Stromal cell of bone marrow (primary cell): ENCODE results near the gene CCDC13.

ENCODE experiments used
- DNase-seq: peaks from one replicate; pipeline ENCODE4 v3.0.0-alpha.2; 2012; ENCODE audit warnings: low read depth

CCDC13 gene

GRCh38 chr3:42799376-42799775 is 26.3 kb upstream of the CCDC13 start:
- no peak for DNase-seq

- no peak for DNase-seq
These were observed 23.4 kb upstream of the CCDC13 start for GRCh38 chr3:42796332-42796885.

GRCh38 chr3:42795621-42796181 is 22.6 kb upstream of the CCDC13 start:
- DNase-seq = no peak

- DNase-seq = no peak
These were observed 17.7 kb upstream of the CCDC13 start for GRCh38 chr3:42790714-42791229.

- DNase-seq = no peak
These were observed 13.6 kb upstream of the CCDC13 start for GRCh38 chr3:42786631-42787030.

GRCh38 chr3:42786212-42786611 is 13.2 kb upstream of the CCDC13 start:
- DNase-seq = no peak

- peak; percentile 71 for DNase-seq
These were observed 8.0 kb upstream of the CCDC13 start for GRCh38 chr3:42780892-42781700.

- DNase-seq = no peak
These were observed 7.3 kb upstream of the CCDC13 start for GRCh38 chr3:42780398-42780797.

- peak; percentile 84 for DNase-seq
These were observed 5.6 kb upstream of the CCDC13 start for GRCh38 chr3:42778644-42779043.

GRCh38 chr3:42773409-42773751 is 327 bp upstream of the CCDC13 start:
- no peak for DNase-seq

GRCh38 chr3:42771271-42771670 is 1.8 kb downstream of the CCDC13 start:
- no peak for DNase-seq

GRCh38 chr3:42769477-42770131 is 3.4 kb downstream of the CCDC13 start:
- DNase-seq = no peak

GRCh38 chr3:42764561-42765295 is 8.3 kb downstream of the CCDC13 start:
- DNase-seq = no peak

- no peak for DNase-seq
These were observed 8.9 kb downstream of the CCDC13 start for GRCh38 chr3:42764115-42764514.

- DNase-seq = no peak
These were observed 10.0 kb downstream of the CCDC13 start for GRCh38 chr3:42763021-42763420.

GRCh38 chr3:42762046-42762724 is 10.9 kb downstream of the CCDC13 start:
- DNase-seq = no peak

- no peak for DNase-seq
These were observed 14.9 kb downstream of the CCDC13 start for GRCh38 chr3:42758126-42758525.

GRCh38 chr3:42756681-42757213 is 16.3 kb downstream of the CCDC13 start:
- DNase-seq = no peak

GRCh38 chr3:42755681-42756578 is 17.1 kb downstream of the CCDC13 start:
- no peak for DNase-seq

- DNase-seq = no peak
These were observed 19.3 kb downstream of the CCDC13 start for GRCh38 chr3:42753757-42754156.
